HG03095 (cell line): ENCODE data around the gene EPHA6.
"Not testable (repeated sequence)": the region's sequence is repeated elsewhere in the genome, so short reads cannot be mapped to it uniquely, and the experiment has no call there.

ENCODE experiments used
- ATAC-seq: cut with Tn5 transposase; IDR thresholded peaks from one replicate; pipeline ENCODE4 v1.9.1; 2021; ENCODE audit warnings: moderate library complexity; ENCODE audit not compliant: unreplicated experiment

Gene EPHA6

GRCh38 chr3:97409612-97410011 lies 595.2 kb downstream of the EPHA6 start:
- no peak for ATAC-seq

- ATAC-seq: no peak
These were observed 607.2 kb downstream of the EPHA6 start for GRCh38 chr3:97421565-97421964.

DNA sequence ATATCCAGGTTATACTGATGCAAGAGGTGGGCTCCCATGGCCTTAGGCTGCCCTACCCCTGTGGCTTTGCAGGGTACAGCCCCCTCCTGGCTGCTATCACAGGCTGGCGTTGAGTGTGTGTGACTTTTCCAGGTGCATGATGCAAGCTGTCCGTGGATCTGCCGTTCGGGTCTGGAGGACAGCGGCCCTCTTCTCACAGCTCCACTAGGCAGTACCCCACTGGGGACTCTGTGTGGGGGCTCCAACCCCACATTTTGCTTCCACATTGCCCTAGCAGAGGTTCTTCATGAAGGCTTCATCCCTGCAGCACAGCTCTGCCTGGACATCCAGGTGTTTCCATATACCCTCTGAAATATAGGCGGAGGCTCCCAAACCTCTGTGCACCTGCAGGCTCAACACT lies 610.6 kb downstream of the EPHA6 start:
- no peak for ATAC-seq

DNA sequence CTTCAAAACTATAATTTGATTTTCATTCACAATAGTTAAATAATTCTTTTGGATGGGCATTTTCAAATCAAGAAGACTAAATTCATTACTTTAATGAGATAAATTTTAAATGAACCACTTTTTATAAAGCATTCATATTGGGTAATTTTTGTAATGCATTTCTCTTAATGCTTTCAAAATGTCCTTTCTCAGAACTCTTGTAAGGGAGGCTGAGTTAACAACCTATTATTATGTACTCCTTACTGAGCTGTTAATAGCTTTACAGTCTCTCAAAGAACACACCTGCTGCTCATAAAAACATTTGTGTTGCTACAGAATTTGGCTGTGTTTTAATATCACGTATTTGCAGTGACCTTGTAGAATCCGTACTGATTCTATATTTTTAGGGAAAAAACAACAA lies 616.2 kb downstream of the EPHA6 start:
- no peak for ATAC-seq

GRCh38 chr3:97432914-97433313 lies 618.5 kb downstream of the EPHA6 start:
- no peak for ATAC-seq

GRCh38 chr3:97438131-97438530 lies 623.7 kb downstream of the EPHA6 start:
- no peak for ATAC-seq

- ATAC-seq: no peak
These were observed 625.0 kb downstream of the EPHA6 start for GRCh38 chr3:97439373-97439772.

DNA sequence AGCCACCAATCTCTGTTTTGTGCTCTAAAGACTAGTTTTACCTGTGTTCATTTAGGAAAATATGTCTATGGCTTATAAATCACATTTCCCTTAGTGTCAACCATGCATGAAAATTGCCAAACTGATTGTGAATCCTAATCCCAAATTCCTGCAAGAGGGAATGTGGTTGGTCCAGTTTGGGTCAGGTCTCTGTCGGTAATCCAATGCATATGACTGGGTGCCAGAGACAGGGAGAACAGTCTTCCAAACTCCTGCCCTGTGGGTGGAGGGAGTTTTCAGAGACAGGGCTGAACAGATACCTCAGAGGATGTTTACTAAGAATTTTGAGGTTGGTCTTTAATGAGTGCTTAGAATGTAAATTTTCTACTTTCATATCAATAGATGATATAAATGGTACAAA lies 649.6 kb downstream of the EPHA6 start:
- no peak for ATAC-seq

DNA sequence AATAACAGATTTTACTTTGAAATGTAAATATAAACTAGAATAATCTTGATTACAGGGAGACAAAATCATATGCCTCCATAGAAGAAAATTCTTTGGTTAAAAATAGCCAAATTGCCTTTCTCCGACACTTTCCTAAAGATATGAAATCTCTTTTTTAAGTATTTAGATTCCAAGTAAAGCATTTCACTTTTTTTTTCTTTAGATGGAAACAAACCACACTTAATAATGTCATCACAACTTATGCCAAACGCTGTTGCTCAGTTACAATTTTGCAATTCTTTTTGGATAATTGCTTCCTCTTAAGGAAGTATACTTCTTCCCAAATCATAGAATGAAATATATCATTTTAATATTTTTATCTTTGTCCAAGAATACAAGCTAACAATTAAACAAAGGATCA lies 656.1 kb downstream of the EPHA6 start:
- no peak for ATAC-seq

GRCh38 chr3:97479740-97480139 lies 665.3 kb downstream of the EPHA6 start:
- no peak for ATAC-seq

- not testable (repeated sequence) for ATAC-seq
These were observed 666.4 kb downstream of the EPHA6 start for GRCh38 chr3:97480696-97481289.

- no peak for ATAC-seq
These were observed 667.0 kb downstream of the EPHA6 start for GRCh38 chr3:97481416-97481815.

DNA sequence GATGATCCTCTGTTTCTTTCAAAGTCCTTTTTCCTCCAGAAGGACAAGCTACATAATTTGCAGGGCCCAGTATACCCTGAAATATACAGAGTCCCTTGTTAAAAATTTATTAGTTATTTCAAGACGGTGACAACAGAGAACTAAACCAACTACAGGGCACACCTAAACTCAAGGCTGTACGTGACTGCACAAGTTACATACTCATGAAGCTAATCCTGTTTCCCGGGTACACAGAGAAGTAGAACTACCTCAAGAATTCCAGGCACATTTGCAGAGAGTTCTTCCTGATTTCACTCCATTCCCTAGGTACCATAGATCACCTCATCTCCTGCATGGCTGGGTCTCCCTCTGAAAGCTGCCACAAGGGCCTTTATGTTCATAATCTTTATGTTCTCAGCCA lies 670.8 kb downstream of the EPHA6 start:
- ATAC-seq: no peak

- no peak for ATAC-seq
These were observed 673.2 kb downstream of the EPHA6 start for GRCh38 chr3:97487587-97487986.

DNA sequence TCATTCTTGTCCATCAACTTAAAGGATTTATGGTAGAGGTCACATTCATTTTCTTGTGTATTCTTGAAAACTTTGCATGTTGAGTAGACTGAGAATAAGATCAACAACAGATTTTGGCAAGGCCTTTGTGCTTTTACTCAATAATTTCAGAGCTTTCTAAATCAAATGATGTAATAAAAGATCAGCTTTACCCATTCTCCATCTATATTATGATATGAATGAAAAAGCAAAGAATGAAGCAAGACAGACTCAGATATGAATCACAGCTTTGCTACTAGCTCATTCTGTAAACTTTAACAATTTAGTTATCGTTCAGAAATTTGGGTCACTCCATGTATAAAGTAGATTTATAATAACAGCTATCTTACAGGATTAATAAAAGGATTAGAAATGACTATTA lies 674.3 kb downstream of the EPHA6 start:
- no peak for ATAC-seq

GRCh38 chr3:97495896-97496295 lies 681.5 kb downstream of the EPHA6 start:
- no peak for ATAC-seq

GRCh38 chr3:97497138-97497537 lies 682.7 kb downstream of the EPHA6 start:
- ATAC-seq: no peak

- ATAC-seq: no peak
These were observed 690.1 kb downstream of the EPHA6 start for GRCh38 chr3:97504463-97504862.

DNA sequence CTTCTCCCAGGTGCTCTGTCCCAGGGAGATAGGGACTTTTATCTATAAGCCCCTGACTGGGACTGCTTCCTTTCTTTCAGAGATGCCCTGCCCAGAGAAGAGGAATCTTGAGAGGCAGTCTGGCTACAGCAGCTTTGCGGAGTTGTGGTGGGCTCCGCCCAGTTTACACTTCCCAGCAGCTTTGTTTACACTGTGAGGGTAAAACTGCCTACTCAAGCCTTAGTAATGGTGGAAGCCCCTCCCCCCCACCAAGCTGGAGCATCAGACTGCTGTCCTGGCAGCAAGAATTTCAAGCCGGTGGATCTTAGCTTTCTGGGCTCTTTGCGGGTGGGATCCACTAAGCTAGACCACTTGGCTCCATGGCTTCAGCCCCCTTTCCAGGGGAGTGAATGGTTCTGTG lies 696.4 kb downstream of the EPHA6 start:
- no peak for ATAC-seq

DNA sequence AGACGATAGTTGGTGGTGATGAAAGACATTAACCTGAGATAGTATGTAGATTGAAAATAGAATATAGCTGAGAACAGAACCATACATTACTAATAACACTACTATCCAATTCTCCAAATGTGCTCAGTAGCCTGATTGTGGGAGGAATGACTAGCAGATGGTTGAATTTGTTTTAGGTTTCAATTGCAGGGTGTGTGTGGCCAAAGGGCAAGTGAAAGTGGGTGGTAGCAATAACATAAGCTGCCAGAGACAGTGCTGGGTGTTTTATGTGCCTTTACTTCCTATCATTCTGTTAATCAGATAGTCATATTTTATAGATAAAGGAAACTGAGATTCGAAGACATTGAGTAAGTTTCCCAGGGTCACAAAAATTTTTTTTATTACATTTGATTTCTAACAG lies 700.7 kb downstream of the EPHA6 start:
- no peak for ATAC-seq

- no peak for ATAC-seq
These were observed 716.3 kb downstream of the EPHA6 start for GRCh38 chr3:97530691-97531090.

- ATAC-seq: not testable (repeated sequence)
These were observed 733.2 kb downstream of the EPHA6 start for GRCh38 chr3:97547573-97547972.

GRCh38 chr3:97550408-97550807 lies 736.0 kb downstream of the EPHA6 start:
- no peak for ATAC-seq

- no peak for ATAC-seq
These were observed 737.8 kb downstream of the EPHA6 start for GRCh38 chr3:97552186-97552585.
